Superior temporal gyrus (tissue), 1 donor: ENCODE data around the gene NR6A1.

Experiments
- DNase-seq: peaks from one replicate; pipeline ENCODE4 v3.0.0-alpha.2; 2016; ENCODE audit errors: extremely low spot score

NR6A1 gene

GRCh38 chr9:124658165-124659017 is 112.7 kb downstream of the NR6A1 start:
- peak; percentile 91 for DNase-seq

DNA sequence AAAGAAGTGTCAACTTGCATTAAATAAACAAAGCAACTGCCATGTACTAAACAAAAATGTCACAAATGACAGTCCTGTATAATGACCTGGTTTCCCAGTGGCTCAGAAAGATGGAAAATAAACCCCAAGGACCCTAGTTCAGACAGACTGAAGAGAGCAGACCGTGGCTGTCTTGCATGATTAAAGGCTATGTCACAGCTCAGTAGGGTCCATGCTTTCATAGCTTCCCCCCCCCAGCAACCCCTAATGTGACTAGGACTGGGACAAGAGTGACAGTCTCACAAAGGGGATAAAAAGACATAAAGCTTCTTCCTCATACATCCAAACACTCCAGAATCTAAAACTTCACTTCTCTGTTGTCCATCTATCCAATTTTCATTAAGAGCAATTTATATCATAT is 113.6 kb downstream of the NR6A1 start:
- DNase-seq, result no peak

DNA sequence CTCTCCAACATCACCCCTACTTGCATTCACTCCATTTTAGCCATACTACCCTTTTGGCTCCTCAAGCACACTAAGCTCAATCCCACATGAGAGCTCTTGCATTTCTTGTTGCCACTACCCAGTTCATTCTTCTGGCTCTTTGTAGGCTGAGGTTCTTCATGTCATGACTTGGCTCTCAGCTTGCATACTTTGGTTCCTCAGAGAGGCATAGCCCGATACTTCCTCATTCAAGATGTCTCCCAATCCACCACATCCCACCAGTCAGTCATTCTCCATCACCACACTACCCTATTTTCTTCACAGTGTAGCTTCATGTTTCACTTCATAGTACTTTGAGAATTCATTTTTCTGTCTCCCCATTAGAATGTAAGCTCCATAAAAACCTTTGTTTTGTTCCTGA is 116.7 kb downstream of the NR6A1 start:
- no peak for DNase-seq

DNA sequence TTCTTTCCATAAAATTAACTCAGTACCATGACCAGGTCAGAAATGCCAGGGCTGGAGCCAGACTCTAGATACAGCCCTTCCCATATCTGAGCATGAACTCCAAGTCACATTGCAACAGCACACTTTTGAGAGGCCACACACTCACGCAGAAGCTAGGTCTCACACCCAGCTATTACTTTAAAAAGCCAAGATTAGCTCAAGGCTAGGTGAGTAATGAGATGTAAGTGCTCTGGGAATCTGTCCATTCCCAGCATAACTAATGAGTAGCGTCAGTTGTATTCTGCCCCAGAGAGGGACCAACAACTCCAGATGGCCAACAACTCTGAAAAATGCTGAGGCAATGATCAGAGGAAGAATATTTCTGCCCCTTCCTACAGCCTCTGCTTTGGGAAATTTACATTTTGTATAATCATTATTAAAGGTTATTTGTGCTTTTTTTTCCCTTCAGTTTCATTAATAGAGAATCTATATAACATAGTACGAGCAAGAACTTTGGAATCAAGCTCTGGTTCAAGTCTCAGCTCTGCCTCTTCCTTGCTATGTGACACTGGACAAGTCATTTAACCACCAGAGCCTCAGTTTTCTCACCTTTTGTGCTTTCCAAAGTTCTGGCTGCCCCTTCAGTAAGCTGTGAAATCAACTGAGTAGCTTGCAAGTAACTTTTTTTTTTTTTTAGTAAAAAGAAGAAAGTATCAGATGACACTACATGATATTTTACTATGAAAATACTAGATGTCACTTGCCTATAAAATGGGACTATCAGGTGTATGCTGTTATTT is 118.3 kb downstream of the NR6A1 start:
- no peak for DNase-seq

DNA sequence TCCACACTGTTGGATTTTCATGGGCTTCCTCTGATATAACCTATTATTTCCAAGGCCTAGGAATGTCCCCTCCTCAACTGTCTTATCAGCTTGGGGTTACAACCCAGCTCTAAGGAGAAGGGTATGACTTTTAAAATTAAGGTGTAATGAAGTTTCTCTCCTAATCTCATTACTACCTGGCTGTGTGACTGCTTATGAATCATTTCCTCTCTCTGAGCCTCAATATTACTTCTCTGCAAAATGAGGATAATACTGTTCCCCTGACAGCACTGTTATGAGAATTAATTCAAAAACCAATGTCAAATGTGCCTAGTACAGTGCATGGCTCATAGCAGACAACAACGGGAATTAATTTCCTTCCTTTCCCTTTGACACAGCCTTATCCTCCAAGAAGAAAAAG is 118.9 kb downstream of the NR6A1 start:
- no peak for DNase-seq

DNA sequence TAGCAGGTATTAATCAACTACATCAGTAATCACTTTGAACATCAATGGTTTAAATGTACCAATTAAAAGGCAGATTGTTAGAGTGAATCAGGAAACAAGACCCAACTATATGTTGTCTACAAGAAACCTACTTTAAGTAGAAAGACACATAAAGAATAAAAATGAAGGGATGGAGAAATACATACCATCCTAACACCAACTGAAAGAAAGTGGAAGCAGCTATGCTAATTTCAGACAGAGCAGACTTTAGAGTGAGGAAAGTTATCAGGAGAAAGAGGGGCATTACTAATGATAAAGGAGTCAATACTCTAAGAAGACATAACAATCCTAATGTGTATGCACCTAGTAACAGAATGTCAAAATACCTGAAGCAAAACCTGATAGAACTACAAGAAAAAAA is 125.8 kb downstream of the NR6A1 start:
- no peak for DNase-seq

- no peak for DNase-seq
Measured at GRCh38 chr9:124639637-124640036, 131.5 kb downstream of the NR6A1 start.

DNA sequence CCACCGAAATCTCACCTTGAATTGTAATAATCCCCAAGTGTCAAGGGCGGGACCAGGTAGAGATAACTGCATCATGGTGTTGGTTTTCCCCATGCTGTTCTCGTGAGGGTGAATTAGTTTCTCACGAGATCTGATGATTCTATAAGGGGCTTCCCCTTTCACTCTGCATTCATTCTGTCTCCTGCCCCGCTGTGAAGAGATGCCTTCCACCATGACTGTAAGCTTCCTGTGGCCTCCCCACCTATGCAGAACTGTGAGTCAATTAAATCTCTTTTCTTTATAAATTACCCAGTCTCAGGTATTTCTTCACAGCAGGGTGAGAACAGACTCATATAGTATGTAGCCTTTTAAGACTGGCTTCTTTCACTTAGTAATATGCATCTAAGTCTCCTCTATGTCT is 135.8 kb downstream of the NR6A1 start:
- DNase-seq, result no peak

GRCh38 chr9:124632077-124632621 is 139.0 kb downstream of the NR6A1 start:
- DNase-seq, result no peak

DNA sequence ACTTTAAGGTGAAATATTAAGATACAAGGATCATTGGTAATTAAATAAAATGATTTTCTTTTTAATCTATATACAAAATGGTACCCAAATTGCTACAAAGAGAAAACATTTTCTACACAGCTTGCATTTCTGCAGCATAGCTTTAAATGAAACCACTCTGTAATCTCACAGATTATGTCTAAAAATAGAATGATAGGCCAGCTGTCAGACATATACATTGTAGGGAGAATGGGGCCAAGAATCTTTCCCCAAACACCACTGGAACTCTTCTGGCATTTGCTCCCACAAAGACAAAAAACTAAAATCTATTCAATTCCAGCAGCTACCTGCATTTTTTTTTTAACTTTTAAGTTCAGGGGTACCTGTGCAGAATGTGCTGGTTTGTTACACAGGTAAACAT is 139.8 kb downstream of the NR6A1 start:
- no peak for DNase-seq

GRCh38 chr9:124629600-124629999 is 141.5 kb downstream of the NR6A1 start:
- DNase-seq, result no peak

- no peak for DNase-seq
Measured at GRCh38 chr9:124628741-124629140, 142.4 kb downstream of the NR6A1 start.

GRCh38 chr9:124626276-124626675 is 144.8 kb downstream of the NR6A1 start:
- no peak for DNase-seq

GRCh38 chr9:124625087-124625486 is 146.0 kb downstream of the NR6A1 start:
- no peak for DNase-seq

DNA sequence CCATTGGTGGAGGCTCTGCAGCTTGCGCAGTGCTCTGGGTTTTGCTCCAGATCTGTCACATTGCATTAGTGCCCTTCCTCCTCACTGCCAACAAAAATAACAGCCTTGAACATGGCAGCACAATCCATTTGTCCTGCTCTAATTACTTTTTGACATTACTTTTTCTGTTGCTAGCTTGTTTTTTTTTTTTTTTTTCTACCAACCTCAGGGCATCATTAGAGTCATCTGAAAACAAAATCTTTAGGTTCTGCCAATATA is 146.4 kb downstream of the NR6A1 start:
- no peak for DNase-seq

GRCh38 chr9:124623966-124624734 is 147.0 kb downstream of the NR6A1 start:
- no peak for DNase-seq

DNA sequence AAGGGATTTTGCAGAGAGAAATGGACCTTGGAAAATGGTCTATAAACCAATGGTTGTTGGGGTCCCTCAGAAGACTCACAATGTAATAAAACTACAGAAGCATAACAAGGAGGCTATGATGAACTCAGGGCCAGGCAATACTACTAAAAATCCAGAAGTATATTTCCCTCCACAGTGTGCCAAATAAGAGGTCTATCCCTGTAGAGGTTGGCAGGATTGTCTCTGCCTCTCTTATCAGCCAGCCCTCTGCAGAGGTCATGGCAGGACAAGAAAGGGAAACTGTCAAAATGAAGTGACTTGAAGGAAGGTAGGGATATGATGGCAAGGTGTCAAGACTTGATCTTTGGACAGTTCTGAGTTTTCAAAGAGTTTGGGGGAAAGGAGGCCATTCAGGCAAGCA is 148.2 kb downstream of the NR6A1 start:
- DNase-seq, result no peak

DNA sequence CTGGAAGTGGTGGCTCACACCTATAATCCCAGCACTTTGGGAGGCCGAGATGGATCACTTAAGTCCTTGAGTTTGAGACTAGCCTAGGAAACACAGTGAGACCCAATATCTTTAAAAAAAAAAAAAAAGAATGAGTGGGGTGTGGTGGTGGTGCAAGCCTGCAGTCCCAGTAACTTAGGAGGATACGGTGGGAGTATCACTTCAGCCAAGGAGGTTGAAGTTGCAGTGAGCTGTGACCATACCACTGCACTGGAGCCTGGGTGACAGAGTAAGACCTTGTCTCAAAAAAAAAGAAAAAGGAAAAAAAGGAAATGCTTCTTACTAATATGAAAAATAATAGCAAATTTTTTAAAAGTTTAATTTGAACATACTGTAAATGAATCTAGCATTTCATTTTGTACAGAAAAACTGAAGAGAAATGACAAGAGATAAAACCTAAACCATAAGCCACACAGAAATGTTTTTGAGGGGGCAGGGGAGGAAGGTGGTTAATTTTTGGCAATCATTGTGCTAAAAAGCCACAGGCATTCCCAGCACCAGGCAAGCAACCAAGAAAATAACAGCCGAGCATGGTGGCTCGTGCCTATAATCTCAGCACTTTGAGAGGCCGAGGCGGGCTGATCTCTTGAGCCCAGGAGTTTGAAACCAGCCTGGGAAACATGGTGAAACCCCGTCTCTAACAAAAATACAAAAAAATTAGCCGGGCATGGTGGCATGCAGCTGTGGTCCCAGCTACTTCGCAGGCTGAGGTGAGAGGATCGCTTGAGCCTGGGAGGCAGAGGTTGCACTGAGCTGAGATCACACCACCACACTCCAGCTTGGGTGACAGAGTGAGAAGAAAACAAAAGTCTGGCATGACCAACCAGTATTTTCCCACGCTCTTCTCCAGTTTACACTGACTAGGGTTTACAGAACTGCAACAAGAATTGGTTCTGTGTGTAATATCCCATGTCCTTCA is 149.5 kb downstream of the NR6A1 start:
- no peak for DNase-seq

DNA sequence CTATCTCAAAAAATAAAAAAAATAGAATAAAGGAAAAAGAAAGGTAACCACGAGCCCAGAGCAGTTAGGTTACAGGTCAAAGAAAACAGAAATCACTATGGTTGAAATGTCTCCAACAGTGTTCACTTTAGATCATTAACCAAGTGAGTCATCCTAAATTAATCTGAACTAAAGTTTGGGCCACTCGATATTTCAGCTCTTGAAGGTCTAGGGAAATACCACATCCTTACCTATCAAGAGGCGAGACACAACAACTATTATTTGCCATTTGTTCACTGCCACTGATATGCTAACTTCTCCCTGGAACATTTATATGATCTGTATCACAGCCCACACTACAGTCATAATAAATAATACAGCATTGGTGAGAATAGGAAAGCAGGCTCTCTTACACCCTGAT is 152.6 kb downstream of the NR6A1 start:
- DNase-seq, result no peak

DNA sequence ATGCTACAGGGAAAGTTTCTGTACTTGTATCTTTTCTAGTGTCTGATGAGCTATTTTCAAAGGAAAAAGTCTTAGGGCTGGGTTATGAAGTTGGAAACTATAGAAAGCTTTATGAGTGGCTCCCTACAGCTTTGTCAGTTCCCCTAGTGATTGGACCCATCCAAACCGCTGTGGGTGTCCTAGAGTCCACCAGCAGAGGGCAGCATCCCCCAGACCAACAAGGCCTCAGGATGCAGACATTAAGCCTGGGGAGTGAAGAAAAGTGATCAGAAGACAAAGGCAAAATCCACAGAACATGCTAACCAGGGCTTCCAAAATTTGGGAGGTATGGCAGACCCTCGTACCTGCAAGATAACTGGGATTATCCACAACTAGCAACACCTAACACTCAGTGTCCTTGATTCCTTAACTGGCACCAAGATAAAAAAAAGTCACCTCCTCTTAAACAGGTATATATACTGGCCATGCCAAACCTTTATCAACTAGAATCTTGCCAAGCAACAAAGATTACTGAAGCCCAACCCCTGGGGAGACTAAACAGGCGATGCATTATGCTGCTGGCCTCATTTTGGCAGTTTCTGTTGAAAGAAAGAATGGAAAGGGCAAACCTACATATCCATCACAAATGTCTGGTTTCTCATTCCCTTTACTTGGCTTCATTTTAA is 153.5 kb downstream of the NR6A1 start:
- peak; percentile 93 for DNase-seq

GRCh38 chr9:124616961-124617360 is 154.2 kb downstream of the NR6A1 start:
- DNase-seq, result no peak
